ENCODE results near the gene XIAP. TPM values are rescaled to one million over a fixed set of nuclear protein-coding genes. Genes with fewer than 3 reads are reported as not detected.

Gene XIAP
- total RNA-seq, 3 donors from 2014 or later, result 72.4 to 82.2 (median 73.9) TPM

DNA sequence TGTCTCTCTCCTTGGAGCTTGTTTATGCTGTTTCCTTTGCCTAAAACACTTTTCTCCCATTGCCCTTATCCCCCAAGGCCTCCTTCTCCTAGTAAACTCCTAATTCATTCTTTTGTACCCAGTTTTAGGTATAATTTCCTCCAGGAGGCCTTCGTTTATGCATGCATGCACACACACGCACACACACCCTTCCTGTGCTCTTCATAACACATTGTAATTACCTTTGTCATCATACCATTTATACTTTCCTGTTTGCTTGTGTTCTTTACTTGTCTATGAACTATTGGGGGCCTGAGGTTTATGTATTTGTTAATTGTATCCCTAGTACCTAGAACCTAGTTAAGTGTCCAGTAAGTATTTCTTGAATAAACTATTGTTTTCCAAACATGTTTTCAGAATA, 45.5 kb downstream of the XIAP start:
- DNase-seq (no peak), ATAC-seq (peak; percentile 46)
- Histone ChIP-seq H3K9me3 (no peaks in the 10 kb centered on the region), H3K4me3 (no peak overlapping the region), H3K4me1 (ENCODE audit: low read depth) (peaks cover 7% of the 10 kb centered on the region), H3K36me3 (ENCODE audit: low read depth) (no peaks in the 10 kb centered on the region)
- intact Hi-C loops (cut with DNase I, micrococcal nuclease), result no loop called here
- TF ChIP-seq, protein P1, sequence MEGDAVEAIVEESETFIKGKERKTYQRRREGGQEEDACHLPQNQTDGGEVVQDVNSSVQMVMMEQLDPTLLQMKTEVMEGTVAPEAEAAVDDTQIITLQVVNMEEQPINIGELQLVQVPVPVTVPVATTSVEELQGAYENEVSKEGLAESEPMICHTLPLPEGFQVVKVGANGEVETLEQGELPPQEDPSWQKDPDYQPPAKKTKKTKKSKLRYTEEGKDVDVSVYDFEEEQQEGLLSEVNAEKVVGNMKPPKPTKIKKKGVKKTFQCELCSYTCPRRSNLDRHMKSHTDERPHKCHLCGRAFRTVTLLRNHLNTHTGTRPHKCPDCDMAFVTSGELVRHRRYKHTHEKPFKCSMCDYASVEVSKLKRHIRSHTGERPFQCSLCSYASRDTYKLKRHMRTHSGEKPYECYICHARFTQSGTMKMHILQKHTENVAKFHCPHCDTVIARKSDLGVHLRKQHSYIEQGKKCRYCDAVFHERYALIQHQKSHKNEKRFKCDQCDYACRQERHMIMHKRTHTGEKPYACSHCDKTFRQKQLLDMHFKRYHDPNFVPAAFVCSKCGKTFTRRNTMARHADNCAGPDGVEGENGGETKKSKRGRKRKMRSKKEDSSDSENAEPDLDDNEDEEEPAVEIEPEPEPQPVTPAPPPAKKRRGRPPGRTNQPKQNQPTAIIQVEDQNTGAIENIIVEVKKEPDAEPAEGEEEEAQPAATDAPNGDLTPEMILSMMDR (IDR thresholded peaks at IDR 0.05), result no peak

DNA sequence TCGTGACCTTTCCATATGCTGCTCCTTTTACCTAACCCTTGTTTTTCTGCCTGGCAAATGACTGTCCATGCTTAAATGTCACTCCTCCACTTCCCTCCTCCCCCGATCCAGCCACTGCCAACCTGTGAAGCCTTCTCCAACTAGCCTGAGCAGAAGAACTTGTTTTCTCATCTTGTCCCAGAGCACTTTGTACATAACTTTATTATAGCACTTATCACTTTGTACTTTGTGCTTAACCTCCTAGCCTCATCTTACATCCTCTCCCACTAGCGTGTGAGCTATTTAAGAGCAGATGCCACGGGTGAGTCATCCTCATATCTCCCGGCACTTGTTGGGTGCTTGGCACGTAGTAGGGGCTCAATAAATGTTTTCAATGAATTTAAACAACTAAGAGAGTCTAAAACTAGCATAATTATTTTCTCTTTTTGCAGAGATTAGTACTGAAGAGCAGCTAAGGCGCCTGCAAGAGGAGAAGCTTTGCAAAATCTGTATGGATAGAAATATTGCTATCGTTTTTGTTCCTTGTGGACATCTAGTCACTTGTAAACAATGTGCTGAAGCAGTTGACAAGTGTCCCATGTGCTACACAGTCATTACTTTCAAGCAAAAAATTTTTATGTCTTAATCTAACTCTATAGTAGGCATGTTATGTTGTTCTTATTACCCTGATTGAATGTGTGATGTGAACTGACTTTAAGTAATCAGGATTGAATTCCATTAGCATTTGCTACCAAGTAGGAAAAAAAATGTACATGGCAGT, 46.9 kb downstream of the XIAP start:
- peaks cover 7% of the 10 kb centered on the region for H3K4me1 ChIP-seq (ENCODE audit: low read depth)
- intact Hi-C loops (cut with DNase I, micrococcal nuclease), result no loop called here
- H3K36me3 ChIP-seq (ENCODE audit: low read depth), result no peaks in the 10 kb centered on the region
- TF ChIP-seq, protein P1 (IDR thresholded peaks at IDR 0.05), result no peak
- ATAC-seq, result peak; percentile 89
- DNase-seq, result peak in 2 of 3 donors; percentile 33 to 46
- H3K4me3 ChIP-seq, result no peak overlapping the region
- H3K9me3 ChIP-seq, result no peaks in the 10 kb centered on the region

DNA sequence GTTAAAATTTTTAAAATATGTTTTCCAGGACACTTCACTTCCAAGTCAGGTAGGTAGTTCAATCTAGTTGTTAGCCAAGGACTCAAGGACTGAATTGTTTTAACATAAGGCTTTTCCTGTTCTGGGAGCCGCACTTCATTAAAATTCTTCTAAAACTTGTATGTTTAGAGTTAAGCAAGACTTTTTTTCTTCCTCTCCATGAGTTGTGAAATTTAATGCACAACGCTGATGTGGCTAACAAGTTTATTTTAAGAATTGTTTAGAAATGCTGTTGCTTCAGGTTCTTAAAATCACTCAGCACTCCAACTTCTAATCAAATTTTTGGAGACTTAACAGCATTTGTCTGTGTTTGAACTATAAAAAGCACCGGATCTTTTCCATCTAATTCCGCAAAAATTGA, 49.7 kb downstream of the XIAP start:
- H3K4me3 ChIP-seq, result no peak overlapping the region
- TF ChIP-seq, protein P1 (IDR thresholded peaks at IDR 0.05), result no peak
- H3K36me3 ChIP-seq (ENCODE audit: low read depth), result no peaks in the 10 kb centered on the region
- ATAC-seq (no peak), DNase-seq (no peak)
- H3K4me1 ChIP-seq (ENCODE audit: low read depth), result peaks cover 7% of the 10 kb centered on the region
- intact Hi-C loops (cut with DNase I, micrococcal nuclease), result no loop called here
- no peaks in the 10 kb centered on the region for H3K9me3 ChIP-seq

DNA sequence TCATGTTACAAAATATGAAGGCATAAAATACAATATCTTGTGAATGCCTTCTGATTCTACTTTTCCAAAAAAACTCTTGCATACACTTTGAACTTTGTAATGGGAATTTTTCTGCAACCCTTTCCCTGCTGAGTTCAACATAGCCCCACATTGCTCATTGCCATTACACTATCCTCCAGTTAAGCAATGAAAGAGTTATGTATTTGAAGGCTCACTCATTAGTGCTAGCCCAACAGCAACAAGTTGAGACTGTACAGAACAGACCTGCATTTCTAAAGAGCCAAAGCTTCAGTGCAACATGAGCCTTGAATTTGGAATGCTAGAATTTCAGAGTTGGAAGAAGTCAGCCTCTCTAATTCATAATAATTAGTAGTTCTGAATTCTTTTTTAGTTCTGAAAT, 57.2 kb downstream of the XIAP start:
- no peak for ATAC-seq
- Histone ChIP-seq H3K4me3 (no peak overlapping the region), H3K9me3 (no peaks in the 10 kb centered on the region), H3K4me1 (ENCODE audit: low read depth) (no peaks in the 10 kb centered on the region), H3K36me3 (ENCODE audit: low read depth) (no peaks in the 10 kb centered on the region)
- DNase-seq, result no peak
- intact Hi-C loops (cut with DNase I, micrococcal nuclease), result no loop called here
- TF ChIP-seq, protein P1 (IDR thresholded peaks at IDR 0.05), result no peak

DNA sequence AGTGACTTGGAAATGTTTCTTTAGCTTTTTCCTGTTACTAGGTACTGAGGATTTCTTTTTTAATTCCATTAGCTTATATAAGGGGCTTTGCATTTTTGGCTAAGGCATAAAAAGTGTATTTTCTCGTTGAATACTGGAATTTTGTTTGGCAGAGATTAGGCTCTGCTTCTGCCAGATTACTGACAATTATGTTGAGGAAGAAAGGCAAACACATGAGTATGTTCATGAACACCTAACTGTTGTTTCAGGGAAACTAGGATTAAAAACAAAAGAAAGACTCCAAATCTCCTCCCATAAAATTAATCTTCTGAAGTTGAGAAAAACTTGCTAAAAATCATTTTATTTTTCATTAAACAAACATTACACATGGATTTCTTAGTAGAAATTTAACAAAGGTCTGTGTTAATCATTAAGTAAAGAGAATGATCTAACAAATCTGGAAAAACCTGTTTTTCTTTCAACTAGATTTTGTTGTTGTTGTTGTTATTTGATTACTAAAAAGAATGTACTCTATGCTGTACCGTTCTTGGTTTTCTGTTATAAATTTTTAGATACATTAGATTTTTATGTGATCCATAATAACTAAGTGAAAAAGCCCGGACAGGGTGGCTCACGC, 58.4 kb downstream of the XIAP start:
- DNase-seq (no peak), ATAC-seq (no peak)
- no peak overlapping the region for H3K4me3 ChIP-seq
- H3K4me1 ChIP-seq (ENCODE audit: low read depth), result no peaks in the 10 kb centered on the region
- H3K36me3 ChIP-seq (ENCODE audit: low read depth), result no peaks in the 10 kb centered on the region
- no peaks in the 10 kb centered on the region for H3K9me3 ChIP-seq
- TF ChIP-seq, protein P1 (IDR thresholded peaks at IDR 0.05), result no peak
- intact Hi-C loops (cut with DNase I, micrococcal nuclease), result no loop called here

All from mucosa of descending colon (tissue), 3 donors.